Measurements from ENCODE around the gene LRRC15.

GRCh38 chr3:194399166-194399565, 29.6 kb upstream of the LRRC15 start, which contains the start of gene GP5:
- TF ChIP-seq CTCF (IDR thresholded peaks at IDR 0.05; ENCODE audit: extremely low read depth in 1 of 2, insufficient read depth in 1 of 2, low read depth in 1 of 2, low read length in 2 of 2) (no peak), POLR2A (IDR thresholded peaks at IDR 0.05; ENCODE audit: low read depth, low read length) (no peak), FOS (IDR thresholded peaks at IDR 0.05; ENCODE audit: borderline replicate concordance, insufficient read depth, low read length) (no peak)
